Loucy (cell line): ENCODE results near the gene IL10RB.

Experiments used
- H2AFZ ChIP-seq: fragments of 200-600 bp; sonication (generic); 2 replicates; pipeline ENCODE4 v1.6.0; 2016; ENCODE audit warnings: antibody characterized with exemption, mild to moderate bottlenecking, low read length, moderate library complexity
- H3F3A ChIP-seq: fragments of 200-600 bp; 2 replicates; pipeline ENCODE4 v1.6.0; 2016; ENCODE audit warnings: antibody characterized with exemption, low read depth, mild to moderate bottlenecking
- H3K27me3 ChIP-seq: fragments of 200-600 bp; sonication (generic); 2 replicates; pipeline ENCODE4 v1.6.1; 2014; ENCODE audit warnings: low read length, mild to moderate bottlenecking; ENCODE audit not compliant: insufficient read depth, poor library complexity, severe bottlenecking
- H3K36me3 ChIP-seq: fragments of 200-600 bp; sonication (generic); 2 replicates; pipeline ENCODE4 v1.6.1; 2016; ENCODE audit warnings: low read length; ENCODE audit not compliant: insufficient read depth
- H3K4me1 ChIP-seq: fragments of 200-600 bp; sonication (generic); 2 replicates; pipeline ENCODE4 v1.5.1; 2014; ENCODE audit warnings: low read length, mild to moderate bottlenecking; ENCODE audit not compliant: insufficient read depth, poor library complexity, severe bottlenecking
- H3K4me2 ChIP-seq: fragments of 200-600 bp; sonication (generic); 2 replicates; pipeline ENCODE4 v1.6.0; 2014; ENCODE audit warnings: antibody characterized with exemption, low read length, low read depth, mild to moderate bottlenecking; ENCODE audit not compliant: poor library complexity, severe bottlenecking
- H3K4me3 ChIP-seq: fragments of 200-600 bp; sonication (generic); 2 replicates; pipeline ENCODE4 v1.5.1; 2014; ENCODE audit warnings: low read length, mild to moderate bottlenecking, mixed read lengths; ENCODE audit not compliant: poor library complexity, severe bottlenecking
- H3K79me2 ChIP-seq: fragments of 200-600 bp; sonication (generic); 2 replicates; pipeline ENCODE4 v1.6.1; 2014; ENCODE audit warnings: low read length; ENCODE audit not compliant: insufficient read depth
- H3K9ac ChIP-seq: fragments of 200-600 bp; sonication (generic); 2 replicates; pipeline ENCODE4 v1.6.0; 2014; ENCODE audit warnings: mild to moderate bottlenecking, low read depth, low read length, moderate library complexity; ENCODE audit not compliant: poor library complexity, severe bottlenecking
- H3K9me2 ChIP-seq: fragments of 200-600 bp; sonication (generic); replicated peaks from 2 replicates; pipeline ENCODE4 v1.6.1; 2016; ENCODE audit warnings: low read depth, low read length, mixed read lengths
- H3K9me3 ChIP-seq: fragments of 200-600 bp; sonication (generic); 2 replicates; pipeline ENCODE4 v1.6.1; 2014; ENCODE audit warnings: mild to moderate bottlenecking, antibody characterized with exemption, low read length, low read depth; ENCODE audit not compliant: insufficient read depth
- H4K20me1 ChIP-seq: fragments of 200-600 bp; sonication (generic); 2 replicates; pipeline ENCODE4 v1.6.0; 2014; ENCODE audit warnings: antibody characterized with exemption, low read length, mild to moderate bottlenecking; ENCODE audit not compliant: insufficient read depth, poor library complexity, severe bottlenecking
- EZH2phosphoT487 ChIP-seq: fragments of 200-600 bp; IDR thresholded peaks from 2 replicates; pipeline ENCODE4 v1.6.1; 2018; ENCODE audit warnings: antibody characterized with exemption, mild to moderate bottlenecking, moderate library complexity, borderline replicate concordance
- TF ChIP-seq, protein P1 (sequence below): fragments of 200-600 bp; sonication (generic); conservative IDR thresholded peaks from 2 replicates; pipeline ENCODE4 v1.5.1; 2014; ENCODE audit warnings: mild to moderate bottlenecking, antibody characterized with exemption, low read length

The IL10RB gene

GRCh38 chr21:33327792-33328433, 61.7 kb downstream of the IL10RB start:
- Histone ChIP-seq H3K4me2 (peak overlapping the region; percentile 95), H3K9me3 (peaks cover 3% of the 10 kb centered on the region; the same call in 1 of the 2 replicates), H2AFZ (no peak overlapping the region), H4K20me1 (peaks cover 32% of the 10 kb centered on the region), H3K4me1 (peaks cover 73% of the 10 kb centered on the region), H3K9me2 (no peaks in the 10 kb centered on the region), H3K27me3 (no peaks in the 10 kb centered on the region), H3K4me3 (peak overlapping the region; percentile 95), H3K79me2 (peaks cover 76% of the 10 kb centered on the region), H3K9ac (peak overlapping the region; percentile 95), H3K36me3 (no peaks in the 10 kb centered on the region), H3F3A (peaks cover 6% of the 10 kb centered on the region; the same call in 1 of the 2 replicates)
- TF ChIP-seq EZH2phosphoT487: no peak
- TF ChIP-seq, protein P1, sequence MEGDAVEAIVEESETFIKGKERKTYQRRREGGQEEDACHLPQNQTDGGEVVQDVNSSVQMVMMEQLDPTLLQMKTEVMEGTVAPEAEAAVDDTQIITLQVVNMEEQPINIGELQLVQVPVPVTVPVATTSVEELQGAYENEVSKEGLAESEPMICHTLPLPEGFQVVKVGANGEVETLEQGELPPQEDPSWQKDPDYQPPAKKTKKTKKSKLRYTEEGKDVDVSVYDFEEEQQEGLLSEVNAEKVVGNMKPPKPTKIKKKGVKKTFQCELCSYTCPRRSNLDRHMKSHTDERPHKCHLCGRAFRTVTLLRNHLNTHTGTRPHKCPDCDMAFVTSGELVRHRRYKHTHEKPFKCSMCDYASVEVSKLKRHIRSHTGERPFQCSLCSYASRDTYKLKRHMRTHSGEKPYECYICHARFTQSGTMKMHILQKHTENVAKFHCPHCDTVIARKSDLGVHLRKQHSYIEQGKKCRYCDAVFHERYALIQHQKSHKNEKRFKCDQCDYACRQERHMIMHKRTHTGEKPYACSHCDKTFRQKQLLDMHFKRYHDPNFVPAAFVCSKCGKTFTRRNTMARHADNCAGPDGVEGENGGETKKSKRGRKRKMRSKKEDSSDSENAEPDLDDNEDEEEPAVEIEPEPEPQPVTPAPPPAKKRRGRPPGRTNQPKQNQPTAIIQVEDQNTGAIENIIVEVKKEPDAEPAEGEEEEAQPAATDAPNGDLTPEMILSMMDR: no peak

DNA sequence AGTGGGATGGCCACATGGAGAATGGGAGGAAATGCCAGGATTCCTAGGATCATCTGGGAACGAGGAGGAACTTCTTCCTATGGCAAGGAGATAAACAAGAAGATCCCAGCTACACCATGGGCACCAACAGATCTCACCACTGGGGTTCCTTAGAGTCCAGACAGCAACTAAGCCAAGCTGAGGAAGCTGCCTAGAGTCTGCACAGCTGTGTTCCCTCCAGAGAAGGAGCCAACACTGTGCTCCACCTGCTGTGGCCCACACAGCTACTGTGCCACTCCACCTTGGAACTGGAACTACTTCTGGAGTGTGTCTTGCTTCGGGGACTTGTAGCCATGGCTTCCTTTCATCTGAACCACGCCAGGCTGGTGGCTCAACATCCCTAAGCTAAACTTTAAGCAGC, 64.6 kb downstream of the IL10RB start:
- peak overlapping the region; percentile 70 for H3K9ac ChIP-seq
- H3F3A ChIP-seq: peaks cover 6% of the 10 kb centered on the region; the same call in 1 of the 2 replicates
- peaks cover 35% of the 10 kb centered on the region for H4K20me1 ChIP-seq
- H3K4me3 ChIP-seq: peak overlapping the region; percentile 95
- H3K4me1 ChIP-seq: peaks cover 80% of the 10 kb centered on the region
- H3K9me2 ChIP-seq: no peaks in the 10 kb centered on the region
- no peak overlapping the region for H2AFZ ChIP-seq
- peak overlapping the region; percentile 95 for H3K4me2 ChIP-seq
- peaks cover 6% of the 10 kb centered on the region; the same call in 1 of the 2 replicates for H3K9me3 ChIP-seq
- no peak for TF ChIP-seq EZH2phosphoT487
- TF ChIP-seq, protein P1: no peak
- peaks cover 90% of the 10 kb centered on the region for H3K79me2 ChIP-seq
- H3K36me3 ChIP-seq: peaks cover 4% of the 10 kb centered on the region; the same call in 1 of the 2 replicates
- no peaks in the 10 kb centered on the region for H3K27me3 ChIP-seq

GRCh38 chr21:33332143-33332542, 66.0 kb downstream of the IL10RB start:
- H3F3A ChIP-seq: peaks cover 6% of the 10 kb centered on the region; the same call in 1 of the 2 replicates
- H2AFZ ChIP-seq: no peak overlapping the region
- H4K20me1 ChIP-seq: peaks cover 21% of the 10 kb centered on the region
- peak overlapping the region; percentile 70 for H3K9ac ChIP-seq
- H3K9me3 ChIP-seq: peaks cover 6% of the 10 kb centered on the region; the same call in 1 of the 2 replicates
- H3K27me3 ChIP-seq: no peaks in the 10 kb centered on the region
- peaks cover 67% of the 10 kb centered on the region for H3K4me1 ChIP-seq
- H3K9me2 ChIP-seq: no peaks in the 10 kb centered on the region
- peak overlapping the region; percentile 95 for H3K4me3 ChIP-seq
- TF ChIP-seq EZH2phosphoT487: no peak
- TF ChIP-seq, protein P1: no peak
- H3K4me2 ChIP-seq: peak overlapping the region; percentile 95
- H3K36me3 ChIP-seq: peaks cover 4% of the 10 kb centered on the region; the same call in 1 of the 2 replicates
- H3K79me2 ChIP-seq: peaks cover 83% of the 10 kb centered on the region
